ENCODE measurements around the gene KRTCAP2. TPM values are rescaled to one million over a fixed set of nuclear protein-coding genes. Genes with fewer than 3 reads are reported as not detected.

KRTCAP2 gene
- polyA plus RNA-seq, 1 of the 3 experiments (the other 2 are of a cell fraction), result 238 TPM

DNA sequence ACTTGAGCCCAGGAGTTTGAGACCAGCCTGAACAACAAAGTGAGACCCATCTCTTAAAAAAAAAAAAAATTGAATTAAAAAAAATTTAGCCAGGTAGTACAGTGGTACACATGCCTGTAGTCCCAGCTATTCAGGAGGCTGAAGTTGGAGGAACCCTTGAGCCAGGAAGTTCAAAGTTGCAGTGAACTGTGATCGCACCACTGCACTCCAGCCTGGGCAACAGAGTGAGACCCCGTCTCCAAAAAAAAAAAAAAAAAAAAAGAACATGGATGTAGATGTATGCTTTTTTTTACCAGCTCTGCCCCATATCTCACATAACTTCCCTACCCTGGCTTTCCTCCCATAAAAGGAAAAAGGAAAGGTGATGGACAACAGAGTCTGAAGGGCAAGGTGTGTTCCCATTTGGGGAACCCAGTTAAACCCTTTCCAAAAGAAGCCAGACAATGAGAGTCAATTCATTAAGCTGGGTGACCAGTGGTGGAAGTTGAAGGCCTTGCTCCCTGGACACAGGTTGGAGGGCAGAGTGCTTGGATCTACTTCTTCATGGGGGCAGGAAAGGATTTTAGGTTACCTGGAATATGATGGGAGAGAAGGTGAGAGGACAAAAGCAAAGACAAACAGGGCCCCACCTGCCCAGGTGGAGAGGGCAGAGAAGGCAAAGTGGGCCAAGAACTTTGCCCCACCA is 2.9 kb downstream of the KRTCAP2 start:
- ChIA-PET CTCF (interaction anchor here (0.7 to 14.8 kb wide), 8 partner anchors 10 to 226 kb away, joined by 3 to 496 read pairs (median 4); no protein-coding TSS in a partner anchor), POLR2A (interaction anchor here (0.8 kb wide), 1 partner anchor 85 kb away, joined by 3 read pairs; no protein-coding TSS in a partner anchor)
- H3F3A ChIP-seq (replicated peaks; ENCODE audit: insufficient read depth), result peaks cover 40% of the 10 kb centered on the region
- no peak overlapping the region for H2AFZ ChIP-seq (ENCODE audit: low read depth)
- H3K36me3 ChIP-seq (replicated peaks in 1 of 2; ENCODE audit: control insufficient read depth in 1 of 2, insufficient read depth in 2 of 2, low read length in 1 of 2), result peaks cover 16% of the 10 kb centered on the region in 2 experiments
- no peak for DNase-seq
- H3K9ac ChIP-seq, result no peak overlapping the region
- no peaks in the 10 kb centered on the region for H3K9me3 ChIP-seq
- TF ChIP-seq POLR2AphosphoS5 (IDR thresholded peaks at IDR 0.05; ENCODE audit: low read depth, low read length) (no peak), FOXM1 (IDR thresholded peaks at IDR 0.05; ENCODE audit: low read depth) (no peak), EP300 (IDR thresholded peaks at IDR 0.05; ENCODE audit: borderline replicate concordance in 1 of 2, low read depth in 1 of 2, low read length in 1 of 2) (no peak), RCOR1 (IDR thresholded peaks at IDR 0.05; ENCODE audit: low read length) (no peak), NRF1 (IDR thresholded peaks at IDR 0.05; ENCODE audit: low read depth, low read length) (no peak), SMC3 (IDR thresholded peaks at IDR 0.05; ENCODE audit: low read depth, low read length) (no peak), MXI1 (IDR thresholded peaks at IDR 0.05; ENCODE audit: low read depth, low read length) (no peak), TCF12 (IDR thresholded peaks at IDR 0.05) (no peak), JUND (IDR thresholded peaks at IDR 0.05) (no peak), RAD21 (IDR thresholded peaks at IDR 0.05; ENCODE audit: low read length) (no peak), NFIC (IDR thresholded peaks at IDR 0.05; ENCODE audit: borderline replicate concordance) (no peak), EZH2phosphoT487 (IDR thresholded peaks at IDR 0.05; ENCODE audit: borderline replicate concordance, low read depth) (no peak)
- TF ChIP-seq, protein P1, sequence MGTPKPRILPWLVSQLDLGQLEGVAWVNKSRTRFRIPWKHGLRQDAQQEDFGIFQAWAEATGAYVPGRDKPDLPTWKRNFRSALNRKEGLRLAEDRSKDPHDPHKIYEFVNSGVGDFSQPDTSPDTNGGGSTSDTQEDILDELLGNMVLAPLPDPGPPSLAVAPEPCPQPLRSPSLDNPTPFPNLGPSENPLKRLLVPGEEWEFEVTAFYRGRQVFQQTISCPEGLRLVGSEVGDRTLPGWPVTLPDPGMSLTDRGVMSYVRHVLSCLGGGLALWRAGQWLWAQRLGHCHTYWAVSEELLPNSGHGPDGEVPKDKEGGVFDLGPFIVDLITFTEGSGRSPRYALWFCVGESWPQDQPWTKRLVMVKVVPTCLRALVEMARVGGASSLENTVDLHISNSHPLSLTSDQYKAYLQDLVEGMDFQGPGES (IDR thresholded peaks at IDR 0.05; ENCODE audit: low read depth, low read length), result no peak
- TF ChIP-seq, protein P2, sequence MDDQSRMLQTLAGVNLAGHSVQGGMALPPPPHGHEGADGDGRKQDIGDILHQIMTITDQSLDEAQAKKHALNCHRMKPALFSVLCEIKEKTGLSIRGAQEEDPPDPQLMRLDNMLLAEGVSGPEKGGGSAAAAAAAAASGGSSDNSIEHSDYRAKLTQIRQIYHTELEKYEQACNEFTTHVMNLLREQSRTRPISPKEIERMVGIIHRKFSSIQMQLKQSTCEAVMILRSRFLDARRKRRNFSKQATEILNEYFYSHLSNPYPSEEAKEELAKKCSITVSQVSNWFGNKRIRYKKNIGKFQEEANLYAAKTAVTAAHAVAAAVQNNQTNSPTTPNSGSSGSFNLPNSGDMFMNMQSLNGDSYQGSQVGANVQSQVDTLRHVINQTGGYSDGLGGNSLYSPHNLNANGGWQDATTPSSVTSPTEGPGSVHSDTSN (IDR thresholded peaks at IDR 0.05), result no peak
- TF ChIP-seq, protein P3, sequence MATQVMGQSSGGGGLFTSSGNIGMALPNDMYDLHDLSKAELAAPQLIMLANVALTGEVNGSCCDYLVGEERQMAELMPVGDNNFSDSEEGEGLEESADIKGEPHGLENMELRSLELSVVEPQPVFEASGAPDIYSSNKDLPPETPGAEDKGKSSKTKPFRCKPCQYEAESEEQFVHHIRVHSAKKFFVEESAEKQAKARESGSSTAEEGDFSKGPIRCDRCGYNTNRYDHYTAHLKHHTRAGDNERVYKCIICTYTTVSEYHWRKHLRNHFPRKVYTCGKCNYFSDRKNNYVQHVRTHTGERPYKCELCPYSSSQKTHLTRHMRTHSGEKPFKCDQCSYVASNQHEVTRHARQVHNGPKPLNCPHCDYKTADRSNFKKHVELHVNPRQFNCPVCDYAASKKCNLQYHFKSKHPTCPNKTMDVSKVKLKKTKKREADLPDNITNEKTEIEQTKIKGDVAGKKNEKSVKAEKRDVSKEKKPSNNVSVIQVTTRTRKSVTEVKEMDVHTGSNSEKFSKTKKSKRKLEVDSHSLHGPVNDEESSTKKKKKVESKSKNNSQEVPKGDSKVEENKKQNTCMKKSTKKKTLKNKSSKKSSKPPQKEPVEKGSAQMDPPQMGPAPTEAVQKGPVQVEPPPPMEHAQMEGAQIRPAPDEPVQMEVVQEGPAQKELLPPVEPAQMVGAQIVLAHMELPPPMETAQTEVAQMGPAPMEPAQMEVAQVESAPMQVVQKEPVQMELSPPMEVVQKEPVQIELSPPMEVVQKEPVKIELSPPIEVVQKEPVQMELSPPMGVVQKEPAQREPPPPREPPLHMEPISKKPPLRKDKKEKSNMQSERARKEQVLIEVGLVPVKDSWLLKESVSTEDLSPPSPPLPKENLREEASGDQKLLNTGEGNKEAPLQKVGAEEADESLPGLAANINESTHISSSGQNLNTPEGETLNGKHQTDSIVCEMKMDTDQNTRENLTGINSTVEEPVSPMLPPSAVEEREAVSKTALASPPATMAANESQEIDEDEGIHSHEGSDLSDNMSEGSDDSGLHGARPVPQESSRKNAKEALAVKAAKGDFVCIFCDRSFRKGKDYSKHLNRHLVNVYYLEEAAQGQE (IDR thresholded peaks at IDR 0.05; ENCODE audit: low read depth, low read length), result no peak
- TF ChIP-seq, protein P4, sequence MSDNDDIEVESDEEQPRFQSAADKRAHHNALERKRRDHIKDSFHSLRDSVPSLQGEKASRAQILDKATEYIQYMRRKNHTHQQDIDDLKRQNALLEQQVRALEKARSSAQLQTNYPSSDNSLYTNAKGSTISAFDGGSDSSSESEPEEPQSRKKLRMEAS (IDR thresholded peaks at IDR 0.05; ENCODE audit: low read depth), result no peak
- TF ChIP-seq, protein P5, sequence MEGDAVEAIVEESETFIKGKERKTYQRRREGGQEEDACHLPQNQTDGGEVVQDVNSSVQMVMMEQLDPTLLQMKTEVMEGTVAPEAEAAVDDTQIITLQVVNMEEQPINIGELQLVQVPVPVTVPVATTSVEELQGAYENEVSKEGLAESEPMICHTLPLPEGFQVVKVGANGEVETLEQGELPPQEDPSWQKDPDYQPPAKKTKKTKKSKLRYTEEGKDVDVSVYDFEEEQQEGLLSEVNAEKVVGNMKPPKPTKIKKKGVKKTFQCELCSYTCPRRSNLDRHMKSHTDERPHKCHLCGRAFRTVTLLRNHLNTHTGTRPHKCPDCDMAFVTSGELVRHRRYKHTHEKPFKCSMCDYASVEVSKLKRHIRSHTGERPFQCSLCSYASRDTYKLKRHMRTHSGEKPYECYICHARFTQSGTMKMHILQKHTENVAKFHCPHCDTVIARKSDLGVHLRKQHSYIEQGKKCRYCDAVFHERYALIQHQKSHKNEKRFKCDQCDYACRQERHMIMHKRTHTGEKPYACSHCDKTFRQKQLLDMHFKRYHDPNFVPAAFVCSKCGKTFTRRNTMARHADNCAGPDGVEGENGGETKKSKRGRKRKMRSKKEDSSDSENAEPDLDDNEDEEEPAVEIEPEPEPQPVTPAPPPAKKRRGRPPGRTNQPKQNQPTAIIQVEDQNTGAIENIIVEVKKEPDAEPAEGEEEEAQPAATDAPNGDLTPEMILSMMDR (IDR thresholded peaks at IDR 0.05), result no peak
- no peaks in the 10 kb centered on the region for H4K20me1 ChIP-seq (ENCODE audit: insufficient read depth)
- H3K4me1 ChIP-seq (ENCODE audit: control insufficient read depth in 1 of 2, insufficient read depth in 2 of 2, low read depth in 1 of 2, low read length in 1 of 2), result peaks cover 0 to 22% of the 10 kb centered on the region in 2 experiments; a peak in 3 of 4 replicates
- peaks cover 38% of the 10 kb centered on the region for H3K79me2 ChIP-seq (ENCODE audit: insufficient read depth)
- H3K27me3 ChIP-seq (ENCODE audit: insufficient read depth), result no peaks in the 10 kb centered on the region
- no peaks in the 10 kb centered on the region for H3K9me2 ChIP-seq
- no peak overlapping the region for H3K4me3 ChIP-seq (ENCODE audit: low read depth in 2 of 2, low read length in 1 of 2)
- no peak overlapping the region for H3K27ac ChIP-seq (ENCODE audit: low read depth in 2 of 2, low read length in 1 of 2)
- 97% methylated on average over 2 of the region's 2 CpGs for WGBS (ENCODE audit: low lambda C conversion rate)
- H3K4me2 ChIP-seq, result no peak overlapping the region
